Measurements from ENCODE around the gene DNMBP.
"Not testable (repeated sequence)": the region's sequence is repeated elsewhere in the genome, so short reads cannot be mapped to it uniquely, and the experiment has no call there.

DNMBP gene

DNA sequence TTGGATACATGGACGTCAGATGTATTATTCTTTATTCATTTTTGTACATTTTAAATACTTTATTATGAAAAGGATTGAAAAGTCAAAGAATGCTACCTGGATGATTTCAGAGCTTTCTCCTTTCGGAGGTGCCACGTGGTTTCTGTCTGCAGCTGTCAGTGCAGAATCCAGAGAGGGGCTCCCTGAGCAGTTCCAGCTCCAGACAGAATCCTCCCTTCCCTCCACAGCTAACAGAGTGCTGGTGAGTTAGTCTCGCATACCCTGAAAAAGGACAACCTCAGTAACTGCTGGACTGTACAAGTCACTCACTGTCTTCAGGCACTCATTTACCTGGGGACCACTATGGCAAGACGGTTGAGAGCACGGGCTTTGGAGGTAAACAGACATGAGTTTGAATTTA is 10.9 kb downstream of the DNMBP start:
- DNase-seq (ENCODE audit: low read depth): no peak
- H3K4me3 ChIP-seq (ENCODE audit: low read depth, low read length): no peak overlapping the region
- TF ChIP-seq, protein P1, sequence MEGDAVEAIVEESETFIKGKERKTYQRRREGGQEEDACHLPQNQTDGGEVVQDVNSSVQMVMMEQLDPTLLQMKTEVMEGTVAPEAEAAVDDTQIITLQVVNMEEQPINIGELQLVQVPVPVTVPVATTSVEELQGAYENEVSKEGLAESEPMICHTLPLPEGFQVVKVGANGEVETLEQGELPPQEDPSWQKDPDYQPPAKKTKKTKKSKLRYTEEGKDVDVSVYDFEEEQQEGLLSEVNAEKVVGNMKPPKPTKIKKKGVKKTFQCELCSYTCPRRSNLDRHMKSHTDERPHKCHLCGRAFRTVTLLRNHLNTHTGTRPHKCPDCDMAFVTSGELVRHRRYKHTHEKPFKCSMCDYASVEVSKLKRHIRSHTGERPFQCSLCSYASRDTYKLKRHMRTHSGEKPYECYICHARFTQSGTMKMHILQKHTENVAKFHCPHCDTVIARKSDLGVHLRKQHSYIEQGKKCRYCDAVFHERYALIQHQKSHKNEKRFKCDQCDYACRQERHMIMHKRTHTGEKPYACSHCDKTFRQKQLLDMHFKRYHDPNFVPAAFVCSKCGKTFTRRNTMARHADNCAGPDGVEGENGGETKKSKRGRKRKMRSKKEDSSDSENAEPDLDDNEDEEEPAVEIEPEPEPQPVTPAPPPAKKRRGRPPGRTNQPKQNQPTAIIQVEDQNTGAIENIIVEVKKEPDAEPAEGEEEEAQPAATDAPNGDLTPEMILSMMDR (IDR thresholded peaks at IDR 0.05; ENCODE audit: low read depth, low read length, missing control alignments): no peak

DNA sequence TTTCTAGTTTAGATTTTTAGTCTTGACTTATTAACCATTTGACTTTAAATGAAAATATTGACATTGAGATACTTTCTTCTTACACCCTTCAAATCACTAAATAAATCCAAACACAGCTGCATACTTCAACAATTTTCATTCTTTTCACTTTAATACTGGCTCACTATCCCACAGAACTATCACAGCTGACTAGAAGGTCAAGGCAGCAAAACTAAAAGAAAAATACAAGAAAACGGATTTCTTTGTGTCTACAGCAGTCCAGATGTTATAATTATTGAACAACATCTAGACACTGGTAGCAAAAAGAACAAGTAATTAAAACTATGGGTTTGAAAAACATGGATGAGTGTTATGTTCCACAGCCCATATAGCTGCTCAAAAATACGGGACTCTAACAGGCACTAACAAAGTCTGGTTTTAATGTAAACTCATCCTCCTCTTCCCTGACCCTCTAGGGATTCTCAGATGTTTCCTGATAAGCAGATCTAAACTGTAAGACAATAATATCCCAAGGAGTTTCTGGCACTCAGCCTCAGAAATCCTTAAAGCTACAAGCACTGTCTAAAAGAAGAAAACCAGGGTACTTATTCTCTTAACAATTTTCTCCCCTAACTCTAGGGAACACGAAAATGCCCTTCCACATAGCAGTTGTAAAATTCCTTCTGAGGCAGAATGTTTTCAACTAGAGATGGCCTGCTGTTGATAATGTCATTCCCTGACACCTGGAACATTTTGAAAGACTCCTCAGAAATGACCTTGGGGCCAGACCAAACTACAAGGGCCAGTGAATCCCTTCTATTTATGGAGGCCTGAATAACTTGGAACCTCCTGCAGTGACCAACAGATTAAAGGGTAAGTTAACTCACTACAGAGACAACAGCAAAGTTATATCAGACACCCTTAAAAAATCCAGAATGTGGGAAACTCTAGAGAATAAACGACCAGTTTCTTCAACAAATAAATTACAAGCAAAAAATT is 12.8 kb downstream of the DNMBP start:
- H3K4me3 ChIP-seq (ENCODE audit: low read depth, low read length): no peak overlapping the region
- TF ChIP-seq, protein P1 (IDR thresholded peaks at IDR 0.05; ENCODE audit: low read depth, low read length, missing control alignments): no peak
- DNase-seq (ENCODE audit: low read depth): no peak

DNA sequence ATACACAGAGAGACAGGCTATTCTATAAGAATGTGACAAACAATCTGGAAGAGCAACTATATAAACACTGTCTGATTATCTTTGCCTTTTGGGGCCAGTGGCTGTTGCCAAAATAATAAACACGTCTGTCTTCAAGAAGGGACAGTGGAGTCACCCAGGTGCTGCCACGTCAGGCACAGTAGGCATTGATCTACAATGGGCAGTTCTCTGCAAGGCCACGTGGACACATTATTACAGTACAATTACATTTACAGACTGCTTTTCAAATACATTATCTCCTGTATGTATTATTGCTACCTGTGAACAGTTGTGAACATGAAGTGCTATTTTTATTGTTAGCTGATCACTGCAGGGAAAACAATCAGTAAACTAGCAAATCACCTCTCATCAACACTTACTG is 14.0 kb downstream of the DNMBP start:
- TF ChIP-seq, protein P1 (IDR thresholded peaks at IDR 0.05; ENCODE audit: low read depth, low read length, missing control alignments): no peak
- no peak overlapping the region for H3K4me3 ChIP-seq (ENCODE audit: low read depth, low read length)
- DNase-seq (ENCODE audit: low read depth): no peak

DNA sequence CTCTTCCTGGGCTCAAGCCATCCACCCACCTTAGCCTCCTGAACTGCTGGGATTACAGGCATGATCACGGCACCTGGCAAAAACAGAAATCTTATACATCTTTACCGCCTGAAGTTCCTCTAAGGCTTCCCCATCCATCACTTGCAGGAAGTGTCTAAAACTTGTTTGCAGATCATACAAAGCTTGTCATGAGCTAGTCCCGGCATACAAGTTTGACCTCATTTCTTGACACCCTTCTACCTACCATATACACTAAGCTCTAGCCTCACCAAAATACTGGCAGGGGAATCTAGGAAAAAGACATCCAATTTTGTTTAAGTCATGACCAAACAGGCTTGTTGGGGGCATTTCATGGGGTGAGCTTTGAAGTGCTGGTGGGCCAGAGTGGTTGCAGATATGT is 14.5 kb downstream of the DNMBP start:
- TF ChIP-seq, protein P1 (IDR thresholded peaks at IDR 0.05; ENCODE audit: low read depth, low read length, missing control alignments): no peak
- no peak for DNase-seq (ENCODE audit: low read depth)
- H3K4me3 ChIP-seq (ENCODE audit: low read depth, low read length): no peak overlapping the region

DNA sequence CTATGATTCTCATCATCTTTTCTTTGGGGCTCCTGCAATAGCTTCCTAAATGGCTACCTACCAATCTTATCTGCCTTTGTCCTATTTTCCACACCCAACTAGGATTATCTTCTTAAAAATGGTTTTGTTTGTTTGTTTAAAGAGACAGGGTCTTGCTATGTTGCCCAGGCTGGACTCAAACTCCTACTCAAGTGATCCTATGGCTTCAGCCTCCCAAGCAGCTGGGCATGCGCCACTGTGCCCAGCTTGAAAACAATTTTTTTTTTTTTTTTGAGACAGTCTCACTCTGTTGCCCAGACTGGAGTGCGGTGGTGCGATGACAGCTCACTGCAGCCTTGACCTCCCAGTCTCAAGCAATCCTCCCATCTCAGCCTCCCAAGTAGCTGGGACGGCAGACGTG is 14.9 kb downstream of the DNMBP start:
- H3K4me3 ChIP-seq (ENCODE audit: low read depth, low read length): no peak overlapping the region
- TF ChIP-seq, protein P1 (IDR thresholded peaks at IDR 0.05; ENCODE audit: low read depth, low read length, missing control alignments): no peak
- DNase-seq (ENCODE audit: low read depth): no peak

DNA sequence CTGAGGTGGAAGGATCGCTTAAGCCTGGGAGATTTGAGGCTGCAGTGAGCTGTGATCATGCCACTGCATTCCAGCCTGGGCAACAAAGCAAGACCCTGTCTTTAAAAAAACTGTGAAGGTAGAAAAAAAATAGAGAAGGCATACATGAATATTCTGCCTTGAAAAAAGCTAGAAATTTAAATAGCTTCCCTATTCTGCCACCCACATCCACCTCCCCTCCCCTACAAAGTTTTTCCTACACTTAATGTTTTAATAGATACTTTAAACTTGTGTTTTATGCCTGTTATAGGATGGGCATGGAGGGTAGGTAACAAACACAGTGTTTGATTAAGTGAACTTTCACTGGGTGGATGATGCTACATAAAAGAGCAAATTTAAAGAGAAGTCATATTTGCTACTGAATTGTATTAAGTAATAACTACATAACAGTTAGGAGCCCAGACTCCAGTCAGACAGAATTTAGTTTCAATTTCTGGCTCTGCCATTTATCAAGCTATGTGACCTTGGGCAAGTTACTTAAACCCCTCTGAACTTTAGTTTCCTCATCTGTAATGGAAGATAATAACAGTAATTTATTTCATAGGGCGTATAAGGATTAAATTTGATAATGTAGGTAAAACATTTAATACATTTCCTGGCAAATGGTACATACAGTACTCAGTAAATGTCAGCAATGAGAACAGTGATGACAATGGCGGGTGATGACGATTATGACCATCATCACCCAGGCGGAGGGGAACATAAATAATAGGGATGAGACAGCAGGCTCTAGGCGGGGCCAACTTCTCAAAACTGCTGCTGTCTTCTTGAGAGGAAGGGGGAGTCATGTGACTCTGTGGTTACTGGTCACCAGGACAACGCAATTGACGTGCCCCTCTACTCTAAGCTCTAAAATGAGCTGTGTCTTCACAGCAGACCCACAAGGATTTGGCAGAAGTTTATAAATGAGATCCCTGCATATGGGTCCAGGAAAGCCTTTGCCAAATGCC is 15.8 kb downstream of the DNMBP start:
- no peak overlapping the region for H3K4me3 ChIP-seq (ENCODE audit: low read depth, low read length)
- TF ChIP-seq, protein P1 (IDR thresholded peaks at IDR 0.05; ENCODE audit: low read depth, low read length, missing control alignments): no peak
- DNase-seq (ENCODE audit: low read depth): no peak

DNA sequence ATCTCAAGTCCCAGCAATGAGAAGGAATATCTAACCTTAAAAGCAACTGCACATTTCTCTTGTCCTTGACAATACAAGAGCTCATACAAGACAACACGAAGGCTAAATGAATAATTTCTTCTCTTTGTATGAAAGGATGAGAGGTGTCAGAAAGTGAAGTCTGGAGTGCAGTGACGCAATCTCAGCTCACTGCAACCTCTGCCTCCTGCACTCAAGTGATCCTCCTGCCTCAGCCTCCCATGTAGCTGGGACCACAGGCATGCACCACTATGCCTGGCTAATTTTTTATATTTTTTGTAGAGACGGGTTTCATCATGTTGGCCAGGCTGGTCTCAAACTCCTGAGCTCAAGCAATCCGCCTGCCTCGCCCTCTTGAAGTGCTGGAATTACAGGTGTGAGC is 24.1 kb downstream of the DNMBP start:
- not testable (repeated sequence) for DNase-seq (ENCODE audit: low read depth); H3K4me3 ChIP-seq (ENCODE audit: low read depth, low read length)
